GM12873 (cell line): ENCODE measurements around the gene TRPC6.
A peak's percentile ranks its signal among the peaks of the same experiment; 100 is the strongest.

Experiments used
- TF ChIP-seq, protein P1 (sequence below): IDR thresholded peaks from 2 replicates; pipeline ENCODE4 v1.5.1; 2012; ENCODE audit warnings: low read depth, mild to moderate bottlenecking, moderate library complexity, low read length, control low read depth; ENCODE audit not compliant: insufficient read depth; ENCODE audit errors: missing control alignments

TRPC6 gene

DNA sequence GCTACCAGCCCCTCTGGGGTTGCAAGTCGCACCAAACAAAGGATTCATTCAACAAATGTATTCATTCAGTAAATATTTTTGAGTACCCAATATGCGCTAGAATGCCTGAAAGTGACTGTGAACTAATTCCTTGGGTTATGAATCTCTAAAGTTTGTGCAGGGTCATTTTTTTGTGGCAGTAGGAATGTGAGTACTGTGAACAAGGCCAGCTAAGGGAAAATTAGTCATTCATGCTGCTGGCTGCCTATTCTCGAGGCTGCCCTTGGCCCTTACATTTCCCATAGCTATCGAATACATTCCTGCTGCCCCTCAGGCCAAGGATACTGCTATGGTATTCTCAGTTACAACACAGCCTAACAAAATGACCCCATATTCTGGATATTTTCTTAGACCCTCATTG lies 141.6 kb downstream of the TRPC6 start:
- TF ChIP-seq, protein P1, sequence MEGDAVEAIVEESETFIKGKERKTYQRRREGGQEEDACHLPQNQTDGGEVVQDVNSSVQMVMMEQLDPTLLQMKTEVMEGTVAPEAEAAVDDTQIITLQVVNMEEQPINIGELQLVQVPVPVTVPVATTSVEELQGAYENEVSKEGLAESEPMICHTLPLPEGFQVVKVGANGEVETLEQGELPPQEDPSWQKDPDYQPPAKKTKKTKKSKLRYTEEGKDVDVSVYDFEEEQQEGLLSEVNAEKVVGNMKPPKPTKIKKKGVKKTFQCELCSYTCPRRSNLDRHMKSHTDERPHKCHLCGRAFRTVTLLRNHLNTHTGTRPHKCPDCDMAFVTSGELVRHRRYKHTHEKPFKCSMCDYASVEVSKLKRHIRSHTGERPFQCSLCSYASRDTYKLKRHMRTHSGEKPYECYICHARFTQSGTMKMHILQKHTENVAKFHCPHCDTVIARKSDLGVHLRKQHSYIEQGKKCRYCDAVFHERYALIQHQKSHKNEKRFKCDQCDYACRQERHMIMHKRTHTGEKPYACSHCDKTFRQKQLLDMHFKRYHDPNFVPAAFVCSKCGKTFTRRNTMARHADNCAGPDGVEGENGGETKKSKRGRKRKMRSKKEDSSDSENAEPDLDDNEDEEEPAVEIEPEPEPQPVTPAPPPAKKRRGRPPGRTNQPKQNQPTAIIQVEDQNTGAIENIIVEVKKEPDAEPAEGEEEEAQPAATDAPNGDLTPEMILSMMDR: no peak

DNA sequence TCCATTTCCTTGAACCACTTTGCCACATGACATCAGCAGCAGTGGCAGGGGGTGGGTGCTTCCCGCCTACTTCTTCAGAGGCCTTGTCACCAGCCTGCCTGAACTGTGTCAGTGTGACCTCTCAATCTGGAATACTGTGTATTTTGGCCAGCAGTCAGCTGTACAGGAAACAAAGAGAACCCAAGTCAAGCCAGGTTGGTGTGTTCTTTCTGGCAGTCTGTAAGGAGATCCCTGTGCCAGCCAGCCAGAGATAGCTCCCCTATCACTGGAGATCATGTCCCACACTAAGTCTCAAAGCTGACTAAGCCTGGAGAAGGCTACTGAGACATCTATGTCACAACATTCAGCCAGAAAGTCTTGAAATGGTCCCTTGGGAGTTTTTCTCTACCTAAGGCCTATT lies 142.1 kb downstream of the TRPC6 start:
- TF ChIP-seq, protein P1: no peak

DNA sequence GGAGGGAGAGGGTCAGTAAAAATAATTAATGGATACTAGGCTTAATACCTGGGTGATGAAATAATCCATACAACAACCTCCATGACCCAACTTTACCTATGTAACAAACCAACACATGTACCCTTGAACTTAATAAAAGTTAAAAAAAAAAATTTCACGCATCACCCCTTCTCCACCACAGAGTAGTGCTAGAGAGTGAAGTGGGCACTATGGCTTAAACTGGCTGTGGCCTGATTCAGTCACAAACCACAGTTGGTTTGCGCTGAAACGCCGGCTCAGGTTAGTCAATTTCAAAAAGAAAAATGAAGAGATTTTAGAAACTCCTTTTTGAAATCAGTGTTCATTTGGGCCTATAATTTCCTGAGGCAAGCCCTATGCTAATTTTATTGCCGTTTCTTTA lies 144.3 kb downstream of the TRPC6 start:
- TF ChIP-seq, protein P1: peak; percentile 13

DNA sequence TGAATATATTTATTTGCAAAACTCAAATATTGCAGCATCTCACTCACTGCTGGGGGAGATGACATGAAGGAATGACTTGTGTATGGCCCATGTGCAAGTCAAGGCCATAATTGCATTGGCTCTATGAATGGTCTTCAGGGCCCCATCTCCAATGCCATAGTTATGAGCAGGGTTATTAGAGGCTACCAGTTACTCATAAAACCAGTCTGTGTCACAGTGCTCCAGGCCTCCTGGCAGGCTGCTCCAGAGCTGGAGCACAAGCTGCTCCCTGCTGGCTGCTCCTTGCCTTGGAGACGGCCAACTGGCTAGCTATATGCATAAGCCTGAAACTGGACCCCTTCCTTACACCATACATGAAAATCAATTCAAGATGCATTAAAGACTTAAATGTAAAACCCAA lies 145.7 kb downstream of the TRPC6 start:
- TF ChIP-seq, protein P1: no peak

DNA sequence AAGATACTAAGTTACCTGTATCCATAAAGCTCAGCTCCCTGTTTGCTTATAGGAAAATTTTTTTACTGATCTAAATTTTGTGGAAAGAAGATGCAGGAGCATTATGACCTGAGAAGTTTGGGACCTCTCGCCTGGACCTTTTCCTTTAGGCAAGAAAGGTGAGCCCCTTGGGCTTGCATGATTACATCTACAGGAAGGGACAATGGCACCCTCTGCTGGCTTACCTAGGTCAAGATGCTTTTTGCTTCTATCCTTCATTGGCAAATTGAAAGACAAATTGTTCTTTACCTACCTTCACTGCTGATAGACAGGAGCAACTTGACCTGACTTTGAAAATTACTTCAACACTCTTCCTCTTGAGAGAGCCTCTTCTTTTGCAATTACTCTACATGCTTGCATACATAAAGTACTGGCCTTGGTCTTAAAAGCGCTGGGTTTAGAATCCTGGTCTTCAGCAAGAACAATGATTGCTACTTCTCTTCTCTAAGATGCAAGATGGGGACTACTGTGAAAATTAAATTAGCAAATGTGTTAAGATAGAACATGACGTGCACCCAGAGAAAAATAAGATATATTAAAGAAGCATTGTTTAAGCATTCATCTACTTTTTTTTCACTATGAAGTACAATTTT lies 147.2 kb downstream of the TRPC6 start:
- TF ChIP-seq, protein P1: peak; percentile 80

DNA sequence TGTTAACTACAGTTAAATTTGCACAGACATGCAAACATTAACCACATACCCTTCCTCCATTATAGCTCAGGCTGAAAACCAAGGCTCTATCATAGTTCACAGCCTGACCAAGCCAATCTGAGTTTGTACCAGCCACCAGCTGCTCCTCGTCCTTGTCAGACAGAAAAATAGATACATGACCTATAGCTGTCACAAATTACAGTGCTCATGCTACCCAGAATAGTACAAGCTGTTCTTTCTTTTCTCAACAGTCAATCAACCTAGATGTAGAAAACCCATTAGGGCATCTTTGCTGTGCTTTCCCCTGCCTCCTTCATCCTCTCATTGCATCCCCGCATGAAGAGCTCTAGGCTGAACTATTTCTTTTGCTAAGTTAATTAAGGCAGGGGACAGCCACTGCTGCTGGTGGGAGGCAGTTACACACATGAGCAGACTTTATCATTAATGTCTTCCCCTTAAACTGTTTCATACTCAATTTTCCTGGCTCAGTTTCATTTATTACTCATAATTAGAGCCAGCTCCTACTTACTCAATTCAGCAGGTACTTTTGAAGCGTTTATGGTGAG lies 148.3 kb downstream of the TRPC6 start:
- TF ChIP-seq, protein P1: no peak

DNA sequence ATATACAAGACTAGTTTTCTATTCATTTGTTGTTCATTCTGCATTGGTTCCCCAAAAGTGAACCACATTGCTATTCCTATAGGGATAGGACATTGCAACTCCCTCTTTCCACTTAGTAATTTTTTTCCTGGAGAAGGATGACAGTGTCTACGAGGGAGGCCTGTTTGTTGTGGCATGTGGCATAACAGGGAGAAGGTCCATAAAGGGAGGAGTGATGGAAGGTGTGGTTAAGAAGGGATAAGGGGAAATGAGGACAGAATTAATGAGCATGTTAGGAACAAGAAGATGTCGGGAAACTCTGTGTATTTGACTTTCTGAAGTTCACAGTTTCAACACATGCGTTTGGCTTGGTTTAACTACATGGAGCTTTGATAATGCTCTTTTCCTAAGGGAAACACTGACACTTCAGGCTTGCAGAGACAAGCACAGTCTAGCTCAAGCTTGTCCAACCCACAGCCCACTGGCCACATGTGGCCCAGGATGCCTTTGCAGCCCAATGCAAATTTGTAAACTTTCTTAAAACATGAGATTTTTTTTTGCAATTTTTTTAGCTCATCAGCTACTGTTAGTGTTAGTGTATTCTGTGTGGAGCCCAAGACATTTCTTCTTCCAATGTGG lies 149.7 kb downstream of the TRPC6 start:
- TF ChIP-seq, protein P1: no peak
